ENCODE results near the gene OR1E2. TPM values are rescaled to one million over a fixed set of nuclear protein-coding genes. Genes with fewer than 3 reads are reported as not detected.

OR1E2 gene
- total RNA-seq (2021; ENCODE audit: unreplicated experiment) (not detected), Bru-seq, nascent RNA (not detected), BruChase-seq, experiment 1, labeled RNA remaining after a 2-hour chase (not detected), BruChase-seq, experiment 2, labeled RNA remaining after a 6-hour chase (not detected)
- polyA plus RNA-seq (2012; ENCODE audit: insufficient read length) = not detected
- long read RNA-seq = 0 reads

GRCh38 chr17:3433741-3434140 lies at the start of gene OR1E2:
OR1E2 (minus strand) TSS chr17:3433841; CDS start chr17:3433841, 0 bp downstream.
- intact Hi-C loops (cut with micrococcal nuclease; ENCODE audit: unreplicated experiment) = no loop called here
- no TSS peak for BruUV-seq (replicated peaks)
- in situ Hi-C loops (cut with HindIII; ENCODE audit: low pct_unique_long_range_greater_than_20kb, low sequenced_read_pairs) = no loop called here

GRCh38 chr17:3482852-3483251 lies 49.2 kb upstream of the OR1E2 start:
- intact Hi-C loops (cut with micrococcal nuclease; ENCODE audit: unreplicated experiment) = no loop called here
- in situ Hi-C loops (cut with HindIII; ENCODE audit: low pct_unique_long_range_greater_than_20kb, low sequenced_read_pairs) = no loop called here
- Histone ChIP-seq H3K27ac (ENCODE audit: low read length) (no peak overlapping the region), H3K9me3 (ENCODE audit: control insufficient read depth, insufficient read depth, low read depth, low read length) (no peaks in the 10 kb centered on the region), H3K36me3 (ENCODE audit: control insufficient read depth, insufficient read depth, low read length) (no peaks in the 10 kb centered on the region), H3K27me3 (ENCODE audit: control insufficient read depth, insufficient read depth, low read length) (peaks cover 2% of the 10 kb centered on the region), H3K4me1 (ENCODE audit: control insufficient read depth, insufficient read depth, low read length) (no peaks in the 10 kb centered on the region), H3K4me3 (ENCODE audit: low read depth in 2 of 2, low read length in 2 of 2) (no peak overlapping the region)
- no peak for ATAC-seq
- no TSS peak for BruUV-seq (replicated peaks)
- DNase-seq (ENCODE audit: low read depth, low spot score) = no peak
- CTCF ChIA-PET = no interaction called here
- TF ChIP-seq TCF7L2 (IDR thresholded peaks at IDR 0.05; ENCODE audit: low read depth, low read length) (no peak), POLR2AphosphoS5 (IDR thresholded peaks at IDR 0.05; ENCODE audit: low read depth, low read length) (no peak), SIN3A (IDR thresholded peaks at IDR 0.05; ENCODE audit: borderline replicate concordance, insufficient read depth, low read depth, low read length) (no peak)
- POLR2A ChIA-PET = no interaction called here

More at GRCh38 chr17:3433741-3434140, at the start of gene OR1E2:
- CTCF ChIA-PET = no interaction called here
- ATAC-seq (no peak), DNase-seq (ENCODE audit: low read depth, low spot score) (no peak)
- POLR2A ChIA-PET = no interaction called here
- Histone ChIP-seq H3K36me3 (ENCODE audit: control insufficient read depth, insufficient read depth, low read length) (no peaks in the 10 kb centered on the region), H3K27me3 (ENCODE audit: control insufficient read depth, insufficient read depth, low read length) (no peaks in the 10 kb centered on the region), H3K27ac (ENCODE audit: low read length) (no peak within 1 kb of the TSS), H3K4me3 (ENCODE audit: low read depth in 2 of 2, low read length in 2 of 2) (no peak within 1 kb of the TSS), H3K4me1 (ENCODE audit: control insufficient read depth, insufficient read depth, low read length) (no peaks in the 10 kb centered on the region), H3K9me3 (ENCODE audit: control insufficient read depth, insufficient read depth, low read depth, low read length) (no peaks in the 10 kb centered on the region)
- TF ChIP-seq CTCF (IDR thresholded peaks at IDR 0.05) (no peak), REST (IDR thresholded peaks at IDR 0.05; ENCODE audit: insufficient read depth in 1 of 2, low read depth in 2 of 2, low read length in 1 of 2) (no peak), SIN3A (IDR thresholded peaks at IDR 0.05; ENCODE audit: borderline replicate concordance, insufficient read depth, low read depth, low read length) (no peak), POLR2AphosphoS5 (IDR thresholded peaks at IDR 0.05; ENCODE audit: low read depth, low read length) (no peak), TCF7L2 (IDR thresholded peaks at IDR 0.05; ENCODE audit: low read depth, low read length) (no peak)

- Histone ChIP-seq H3K4me1 (ENCODE audit: control insufficient read depth, insufficient read depth, low read length) (no peaks in the 10 kb centered on the region), H3K9me3 (ENCODE audit: control insufficient read depth, insufficient read depth, low read depth, low read length) (no peaks in the 10 kb centered on the region), H3K27me3 (ENCODE audit: control insufficient read depth, insufficient read depth, low read length) (no peaks in the 10 kb centered on the region; the same call in 1 of the 2 replicates), H3K36me3 (ENCODE audit: control insufficient read depth, insufficient read depth, low read length) (no peaks in the 10 kb centered on the region), H3K4me3 (ENCODE audit: low read depth in 2 of 2, low read length in 2 of 2) (no peak overlapping the region), H3K27ac (ENCODE audit: low read length) (no peak overlapping the region)
- ChIA-PET POLR2A (no interaction called here), CTCF (no interaction called here)
- in situ Hi-C loops (cut with HindIII; ENCODE audit: low pct_unique_long_range_greater_than_20kb, low sequenced_read_pairs) = no loop called here
- TF ChIP-seq REST (IDR thresholded peaks at IDR 0.05; ENCODE audit: insufficient read depth in 1 of 2, low read depth in 2 of 2, low read length in 1 of 2) (no peak), SIN3A (IDR thresholded peaks at IDR 0.05; ENCODE audit: borderline replicate concordance, insufficient read depth, low read depth, low read length) (no peak), POLR2AphosphoS5 (IDR thresholded peaks at IDR 0.05; ENCODE audit: low read depth, low read length) (no peak), CTCF (IDR thresholded peaks at IDR 0.05) (no peak), TCF7L2 (IDR thresholded peaks at IDR 0.05; ENCODE audit: low read depth, low read length) (no peak)
- BruUV-seq (replicated peaks) = no TSS peak
- DNase-seq (ENCODE audit: low read depth, low spot score) (no peak), ATAC-seq (no peak)
- intact Hi-C loops (cut with micrococcal nuclease; ENCODE audit: unreplicated experiment) = no loop called here
These were observed 46.3 kb upstream of the OR1E2 start for GRCh38 chr17:3479988-3480387.
